Measurements from ENCODE around the gene CCDC81.

Gene CCDC81

DNA sequence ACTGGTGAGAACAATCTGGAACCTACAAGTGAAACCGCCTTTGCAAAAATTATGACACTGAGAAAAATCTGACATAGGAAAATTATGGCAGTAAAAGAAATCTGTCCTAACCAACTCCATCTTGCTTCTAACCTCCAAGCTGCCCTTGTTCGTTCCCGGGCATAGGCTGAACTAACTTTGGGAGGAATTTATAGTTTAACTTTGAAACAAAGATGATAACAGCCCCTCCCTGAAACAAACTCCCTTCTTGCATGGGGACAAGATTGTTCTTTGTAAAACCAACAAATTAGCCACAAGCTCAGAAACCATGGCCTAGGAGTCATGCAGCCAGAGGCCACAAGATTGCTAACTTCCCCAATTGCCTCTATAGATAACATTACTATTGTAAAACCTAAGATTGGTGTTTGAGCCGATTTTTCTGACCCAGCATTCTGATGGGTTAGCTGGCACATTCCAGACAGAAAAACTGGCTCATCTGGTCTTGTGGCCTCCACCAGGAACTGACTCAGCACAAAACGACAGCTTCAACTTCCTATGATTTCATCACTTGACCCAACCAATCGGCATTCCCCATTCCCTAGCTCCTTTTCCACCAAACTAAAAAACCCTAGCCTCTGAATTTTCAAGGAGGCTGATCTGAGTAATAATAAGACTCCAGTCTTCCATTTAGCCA is 3.6 kb upstream of the CCDC81 start:
- TF ChIP-seq TAF1 (IDR thresholded peaks at IDR 0.05; ENCODE audit: borderline replicate concordance, insufficient read depth, low read length) (no peak), REST (IDR thresholded peaks at IDR 0.05; ENCODE audit: insufficient read depth in 1 of 2, low read depth in 2 of 2, low read length in 2 of 2) (no peak), FOXP2 (optimal IDR thresholded peaks at IDR 0.05; ENCODE audit: borderline replicate concordance, extremely low read depth, extremely low read length, insufficient read depth) (no peak), SIN3A (IDR thresholded peaks at IDR 0.05; ENCODE audit: borderline replicate concordance, insufficient read depth, low read length) (no peak), POLR2AphosphoS5 (IDR thresholded peaks at IDR 0.05; ENCODE audit: low read depth, low read length) (no peak)

GRCh38 chr11:86372041-86372440 is 2.6 kb upstream of the CCDC81 start:
- no peak for TF ChIP-seq SIN3A (IDR thresholded peaks at IDR 0.05; ENCODE audit: borderline replicate concordance, insufficient read depth, low read length)
- TF ChIP-seq TAF1 (IDR thresholded peaks at IDR 0.05; ENCODE audit: borderline replicate concordance, insufficient read depth, low read length) = no peak
- no peak for TF ChIP-seq FOXP2 (optimal IDR thresholded peaks at IDR 0.05; ENCODE audit: borderline replicate concordance, extremely low read depth, extremely low read length, insufficient read depth)
- no peak for TF ChIP-seq POLR2AphosphoS5 (IDR thresholded peaks at IDR 0.05; ENCODE audit: low read depth, low read length)
- TF ChIP-seq REST (IDR thresholded peaks at IDR 0.05; ENCODE audit: insufficient read depth in 1 of 2, low read depth in 2 of 2, low read length in 2 of 2) = no peak

- TF ChIP-seq TAF1 (IDR thresholded peaks at IDR 0.05; ENCODE audit: borderline replicate concordance, insufficient read depth, low read length) (no peak), POLR2AphosphoS5 (IDR thresholded peaks at IDR 0.05; ENCODE audit: low read depth, low read length) (no peak), REST (IDR thresholded peaks at IDR 0.05; ENCODE audit: insufficient read depth in 1 of 2, low read depth in 2 of 2, low read length in 2 of 2) (no peak), SIN3A (IDR thresholded peaks at IDR 0.05; ENCODE audit: borderline replicate concordance, insufficient read depth, low read length) (no peak), FOXP2 (optimal IDR thresholded peaks at IDR 0.05; ENCODE audit: borderline replicate concordance, extremely low read depth, extremely low read length, insufficient read depth) (no peak)
Observed at GRCh38 chr11:86372586-86372985, 2.1 kb upstream of the CCDC81 start.

GRCh38 chr11:86374069-86374468 is 618 bp upstream of the CCDC81 start:
- TF ChIP-seq REST (IDR thresholded peaks at IDR 0.05; ENCODE audit: insufficient read depth in 1 of 2, low read depth in 2 of 2, low read length in 2 of 2) (no peak), POLR2AphosphoS5 (IDR thresholded peaks at IDR 0.05; ENCODE audit: low read depth, low read length) (no peak), FOXP2 (optimal IDR thresholded peaks at IDR 0.05; ENCODE audit: borderline replicate concordance, extremely low read depth, extremely low read length, insufficient read depth) (no peak), TAF1 (IDR thresholded peaks at IDR 0.05; ENCODE audit: borderline replicate concordance, insufficient read depth, low read length) (no peak), SIN3A (IDR thresholded peaks at IDR 0.05; ENCODE audit: borderline replicate concordance, insufficient read depth, low read length) (no peak)
